GM12878 (cell line): ENCODE data around the gene LMTK2.

ENCODE experiments used
- FOXK2 ChIP-seq: fragments of 450-650 bp; IDR thresholded peaks from 2 replicates; pipeline ENCODE4 v1.6.1; 2017; ENCODE audit warnings: mild to moderate bottlenecking, moderate library complexity
- KDM1A ChIP-seq: fragments of 200-600 bp; sonication (generic); IDR thresholded peaks from 2 replicates; pipeline ENCODE4 v1.6.1; 2016; ENCODE audit warnings: borderline replicate concordance
- MYC ChIP-seq: IDR thresholded peaks from 2 replicates; pipeline ENCODE4 v1.6.1; 2011; ENCODE audit warnings: mild to moderate bottlenecking, low read length, moderate library complexity, inconsistent platforms; ENCODE audit not compliant: insufficient read depth, insufficient replicate concordance, insufficient read length, severe bottlenecking
- SREBF1 ChIP-seq: IDR thresholded peaks from 2 replicates; pipeline ENCODE4 v1.6.1; 2012; ENCODE audit warnings: mild to moderate bottlenecking, low read length
- STAT1 ChIP-seq: fragments of 450-650 bp; conservative IDR thresholded peaks from 2 replicates; pipeline ENCODE4 v1.6.1; 2014; ENCODE audit warnings: antibody characterized with exemption, mild to moderate bottlenecking

DNA sequence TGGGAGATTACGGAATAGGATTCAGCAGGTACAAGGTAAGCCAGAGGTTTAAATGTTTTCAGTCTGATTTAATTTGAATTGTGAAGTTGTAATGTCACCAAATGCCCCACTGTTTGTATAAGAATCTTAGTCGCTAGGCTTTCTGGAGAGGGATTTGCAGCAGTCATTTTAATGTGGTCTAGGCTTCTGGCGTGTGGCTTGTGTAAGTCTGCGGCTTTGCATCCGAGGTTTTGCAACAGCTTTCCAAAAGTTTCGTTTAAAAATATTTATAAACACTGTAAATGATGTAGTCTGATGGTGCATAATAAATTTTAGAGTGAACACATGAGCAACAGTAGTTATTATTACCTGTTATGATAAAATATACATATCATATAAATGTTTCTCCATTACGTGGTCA is 78.4 kb downstream of the LMTK2 start:
- TF ChIP-seq MYC (no peak), KDM1A (no peak), STAT1 (no peak), FOXK2 (no peak), SREBF1 (no peak)
